ENCODE measurements around the gene RPS10. TPM values are rescaled to one million over a fixed set of nuclear protein-coding genes. Genes with fewer than 3 reads are reported as not detected.

RPS10 gene
- total RNA-seq (2022) (1,490 and 1,644 TPM in 2 replicates), Bru-seq, nascent RNA (percentile 98 among the genes with signal in this experiment), BruChase-seq, experiment 1, labeled RNA remaining after a 6-hour chase (percentile 96 among the genes with signal in this experiment), BruChase-seq, experiment 2, labeled RNA remaining after a 2-hour chase (percentile 94 among the genes with signal in this experiment)
- long read RNA-seq, transcript RPS10-209 (6 exons, 588 nt), result major isoform, 500 of 589 reads
- long read RNA-seq, transcript RPS10-206 (6 exons, 781 nt), result minor isoform, 45 of 589 reads
- long read RNA-seq, partial matches to known transcripts, result 43 of 589 reads
- long read RNA-seq, other reads (novel, unspliced or antisense), result 1 of 589 reads

GRCh38 chr6:34425498-34426410 lies at the start of gene RPS10:
Gene RPS10 (minus strand): TSS chr6:34426069. CDS start chr6:34425221, 848 bp downstream.
- ChIA-PET CTCF (interaction anchor here (0.6 to 3.5 kb wide), 7 partner anchors 10 to 1945 kb away, joined by 3 to 35 read pairs (median 3); no protein-coding TSS in a partner anchor), POLR2A (interaction anchor here (0.5 to 4.5 kb wide), 29 partner anchors 10 to 1079 kb away, joined by 3 to 55 read pairs (median 3); partner anchors contain the start of genes ANKS1A, HMGA1, NUDT3 and SMIM29)
- Mint-ChIP-seq H3K36me3 (ENCODE audit: insufficient read depth, unreplicated experiment) (peaks cover 51% of the 10 kb centered on the region), H3K9me3 (ENCODE audit: unreplicated experiment) (no peaks in the 10 kb centered on the region), H3K4me3 (ENCODE audit: unreplicated experiment) (peak within 1 kb of the TSS; percentile 96), H3K4me1 (ENCODE audit: insufficient read depth, unreplicated experiment) (peaks cover 16% of the 10 kb centered on the region), H3K27me3 (ENCODE audit: insufficient read depth, unreplicated experiment) (no peaks in the 10 kb centered on the region), H3K27ac (ENCODE audit: low read depth, unreplicated experiment) (peak within 1 kb of the TSS; percentile 100)
- BruUV-seq (replicated peaks), result TSS peak; percentile 65
- DNase-seq (ENCODE audit: unreplicated experiment), result peak; percentile 89
- intact Hi-C loops (cut with micrococcal nuclease), result no loop called here
- no peak for TF ChIP-seq CTCF (IDR thresholded peaks at IDR 0.05; ENCODE audit: unreplicated experiment)

- Mint-ChIP-seq H3K4me1 (ENCODE audit: insufficient read depth, unreplicated experiment) (no peaks in the 10 kb centered on the region), H3K9me3 (ENCODE audit: unreplicated experiment) (peaks cover 16% of the 10 kb centered on the region), H3K4me3 (ENCODE audit: unreplicated experiment) (no peak overlapping the region), H3K36me3 (ENCODE audit: insufficient read depth, unreplicated experiment) (no peaks in the 10 kb centered on the region), H3K27me3 (ENCODE audit: insufficient read depth, unreplicated experiment) (no peaks in the 10 kb centered on the region), H3K27ac (ENCODE audit: low read depth, unreplicated experiment) (no peak overlapping the region)
- CTCF ChIA-PET, result interaction anchor here (0.7 to 1.2 kb wide), 2 partner anchors 15 to 764 kb away, joined by 3 to 5 read pairs; no protein-coding TSS in a partner anchor
- intact Hi-C loops (cut with micrococcal nuclease), result no loop called here
- no peak for DNase-seq (ENCODE audit: unreplicated experiment)
- no TSS peak for BruUV-seq (replicated peaks)
- POLR2A ChIA-PET, result interaction anchor here (0.6 to 0.9 kb wide), 2 partner anchors 20 to 49 kb away, joined by 3 to 4 read pairs; no protein-coding TSS in a partner anchor
- TF ChIP-seq CTCF (IDR thresholded peaks at IDR 0.05; ENCODE audit: unreplicated experiment), result no peak
These were observed 49.4 kb upstream of the RPS10 start for GRCh38 chr6:34475238-34475682.

- CTCF ChIA-PET, result interaction anchor here (0.7 to 1.2 kb wide), 2 partner anchors 16 to 706 kb away, joined by 4 to 5 read pairs; no protein-coding TSS in a partner anchor
- TF ChIP-seq CTCF (IDR thresholded peaks at IDR 0.05; ENCODE audit: unreplicated experiment), result no peak
- H3K4me3 Mint-ChIP-seq (ENCODE audit: unreplicated experiment), result no peak overlapping the region
- no peaks in the 10 kb centered on the region for H3K27me3 Mint-ChIP-seq (ENCODE audit: insufficient read depth, unreplicated experiment)
- peaks cover 16% of the 10 kb centered on the region for H3K9me3 Mint-ChIP-seq (ENCODE audit: unreplicated experiment)
- intact Hi-C loops (cut with micrococcal nuclease), result no loop called here
- POLR2A ChIA-PET, result no interaction called here
- H3K27ac Mint-ChIP-seq (ENCODE audit: low read depth, unreplicated experiment), result no peak overlapping the region
- no peak for DNase-seq (ENCODE audit: unreplicated experiment)
- H3K36me3 Mint-ChIP-seq (ENCODE audit: insufficient read depth, unreplicated experiment), result no peaks in the 10 kb centered on the region
- H3K4me1 Mint-ChIP-seq (ENCODE audit: insufficient read depth, unreplicated experiment), result no peaks in the 10 kb centered on the region
- BruUV-seq (replicated peaks), result no TSS peak
These were observed 48.9 kb upstream of the RPS10 start for GRCh38 chr6:34474754-34475153.
